Stimulated activated CD8-positive, alpha-beta memory T cell treated with anti-CD3 and anti-CD28 coated beads, Interleukin-4, amount 100 ng/mL, for 4 hours (primary cell): Measurements from ENCODE around the gene GLIS2.

Experiments used
- DNase-seq, 2 donors: peaks; one replicate each; pipeline ENCODE4 v3.0.0-alpha.2; 2020; ENCODE audit warnings: low read depth in 2 of 2, low spot score in 1 of 2

Gene GLIS2

GRCh38 chr16:4369007-4369733 is 53.3 kb downstream of the GLIS2 start:
- no peak for DNase-seq

GRCh38 chr16:4370151-4370550 is 54.3 kb downstream of the GLIS2 start:
- DNase-seq = no peak

- no peak for DNase-seq
Observed at GRCh38 chr16:4370570-4371356, 54.9 kb downstream of the GLIS2 start.

GRCh38 chr16:4371357-4372000 is 55.6 kb downstream of the GLIS2 start, which contains the start of gene VASN:
Gene VASN (plus strand): TSS chr16:4371848. CDS start chr16:4380878, 9,030 bp downstream.
- DNase-seq = peak; percentile 30 to 53

- no peak for DNase-seq
Observed at GRCh38 chr16:4372001-4372577, 56.2 kb downstream of the GLIS2 start.

DNA sequence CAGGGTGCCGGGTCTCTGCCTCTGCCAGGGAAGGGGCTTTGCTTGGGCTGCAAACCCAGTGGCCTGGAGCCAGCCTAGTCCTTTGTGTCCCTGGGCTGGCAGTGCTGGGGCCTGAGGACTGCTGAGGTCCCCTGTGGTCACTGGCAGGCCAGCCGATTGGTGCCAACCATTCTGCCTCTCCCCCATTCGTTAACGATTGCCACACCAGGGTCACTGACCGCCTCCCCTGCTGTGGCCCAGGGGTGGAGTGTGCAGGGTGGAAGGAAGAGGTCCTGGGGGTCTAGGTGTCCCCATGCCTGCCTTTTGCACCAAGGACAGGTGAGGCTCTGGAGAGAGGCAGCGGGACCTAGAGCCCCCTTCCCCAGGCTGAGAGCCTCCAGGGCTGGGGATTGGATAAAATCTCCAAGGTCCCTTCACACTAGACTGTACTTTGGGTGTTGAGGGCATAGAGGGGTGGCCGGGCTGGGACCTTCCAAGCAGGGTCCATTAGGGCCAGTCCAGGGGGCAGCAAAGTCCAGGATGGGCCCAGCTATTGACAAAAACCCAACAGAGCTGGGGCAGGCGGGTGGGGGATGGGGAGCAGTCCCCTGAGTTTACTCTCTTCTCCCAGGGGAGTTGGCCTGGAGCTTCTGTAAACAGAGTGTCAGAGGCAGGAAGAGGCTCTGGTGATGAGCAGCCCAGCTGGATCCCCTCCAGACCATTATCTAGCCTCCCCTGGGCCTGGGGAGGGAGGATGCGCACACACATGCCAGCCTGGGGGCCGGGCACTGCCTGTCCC is 56.9 kb downstream of the GLIS2 start:
- DNase-seq = no peak

- no peak for DNase-seq
Observed at GRCh38 chr16:4373356-4373908, 57.6 kb downstream of the GLIS2 start.

- no peak for DNase-seq
Observed at GRCh38 chr16:4373909-4374742, 58.3 kb downstream of the GLIS2 start.

GRCh38 chr16:4375717-4376116 is 59.9 kb downstream of the GLIS2 start:
- no peak for DNase-seq

GRCh38 chr16:4376126-4376892 is 60.4 kb downstream of the GLIS2 start:
- no peak for DNase-seq

DNA sequence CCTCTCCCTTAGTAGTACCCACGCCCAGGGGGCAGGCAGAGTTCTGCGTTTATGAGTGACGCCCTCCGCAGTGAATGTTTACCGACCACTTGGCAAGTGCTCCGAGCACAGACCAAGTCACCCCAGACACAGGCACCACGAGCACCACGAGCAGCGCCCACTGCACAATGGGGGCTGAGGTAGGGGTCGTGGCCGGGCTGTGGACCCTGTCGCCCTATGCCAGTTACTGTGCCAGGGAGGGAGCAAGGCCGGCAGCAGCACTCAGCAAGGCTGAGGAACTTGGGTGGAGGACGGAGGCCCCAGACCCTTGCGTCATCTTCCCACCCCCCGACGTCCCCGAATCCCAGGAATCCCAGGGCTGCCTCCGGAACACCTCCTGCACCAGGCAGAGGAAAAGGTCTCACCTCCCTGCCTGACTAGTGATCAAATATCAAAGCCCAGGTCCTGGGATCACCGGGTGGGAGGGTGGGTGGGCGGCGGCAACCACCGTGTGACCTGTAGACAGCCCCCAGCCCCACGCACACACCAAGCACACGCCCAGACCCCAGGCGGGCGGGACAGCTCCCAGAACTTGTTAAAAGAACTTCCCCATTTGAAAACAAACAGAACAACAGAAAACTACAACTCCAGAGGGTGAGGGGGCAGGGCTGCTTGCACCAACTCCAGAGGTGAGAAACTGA is 61.2 kb downstream of the GLIS2 start:
- DNase-seq = no peak

DNA sequence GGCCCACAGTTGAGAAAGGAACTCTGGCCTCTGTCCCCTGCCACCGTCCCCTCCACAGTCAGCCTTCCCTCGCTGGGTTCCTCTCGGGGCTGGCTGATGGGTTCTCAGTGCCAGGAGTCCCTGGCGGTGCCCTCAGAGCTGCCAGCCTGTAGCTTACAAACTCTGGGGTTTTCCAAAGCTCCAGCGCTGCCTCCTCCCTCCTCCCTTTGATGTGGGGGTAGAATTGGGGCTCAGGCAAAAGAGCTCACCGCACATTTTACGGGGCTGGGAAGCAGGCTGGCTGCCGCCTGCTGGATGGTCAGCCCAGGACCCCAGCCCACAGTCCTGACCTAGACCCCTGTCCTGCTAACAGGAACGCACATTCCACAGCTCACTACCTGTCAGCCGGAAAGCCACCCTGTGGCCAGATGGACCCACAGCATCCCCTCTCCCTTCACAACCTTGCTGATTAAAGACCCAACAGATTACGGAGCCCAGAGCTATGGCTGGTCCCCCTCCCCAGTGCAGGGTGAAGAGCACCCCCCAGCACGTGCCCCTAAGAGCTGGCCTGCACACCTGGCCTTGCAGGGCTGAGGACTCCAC is 61.8 kb downstream of the GLIS2 start:
- no peak for DNase-seq

DNA sequence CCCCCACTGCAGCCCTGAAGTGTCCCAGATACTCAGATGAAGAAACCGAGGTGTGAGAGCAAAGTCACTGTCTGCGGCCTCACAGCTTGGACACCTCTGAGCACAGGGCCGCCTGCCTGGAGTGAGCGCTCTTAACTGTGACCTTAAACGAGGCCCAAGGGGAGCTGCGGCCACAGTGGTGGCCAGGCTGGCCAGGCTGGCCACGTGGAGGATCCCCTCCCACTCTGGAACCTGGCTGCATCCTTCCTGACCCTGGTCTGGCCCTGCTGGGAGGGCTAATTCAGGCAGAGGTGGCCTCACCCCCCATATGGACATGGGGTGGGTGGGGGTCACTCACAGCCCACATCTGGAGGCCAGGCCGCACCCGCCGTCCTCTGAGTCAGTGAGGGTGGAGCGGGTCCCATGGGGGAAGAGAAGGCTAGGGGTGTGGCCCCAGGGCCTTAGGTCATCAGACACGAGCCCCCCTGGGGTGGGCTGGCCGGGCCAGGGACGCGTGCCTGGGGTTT is 62.3 kb downstream of the GLIS2 start:
- DNase-seq = no peak

GRCh38 chr16:4378999-4379690 is 63.3 kb downstream of the GLIS2 start:
- no peak for DNase-seq

DNA sequence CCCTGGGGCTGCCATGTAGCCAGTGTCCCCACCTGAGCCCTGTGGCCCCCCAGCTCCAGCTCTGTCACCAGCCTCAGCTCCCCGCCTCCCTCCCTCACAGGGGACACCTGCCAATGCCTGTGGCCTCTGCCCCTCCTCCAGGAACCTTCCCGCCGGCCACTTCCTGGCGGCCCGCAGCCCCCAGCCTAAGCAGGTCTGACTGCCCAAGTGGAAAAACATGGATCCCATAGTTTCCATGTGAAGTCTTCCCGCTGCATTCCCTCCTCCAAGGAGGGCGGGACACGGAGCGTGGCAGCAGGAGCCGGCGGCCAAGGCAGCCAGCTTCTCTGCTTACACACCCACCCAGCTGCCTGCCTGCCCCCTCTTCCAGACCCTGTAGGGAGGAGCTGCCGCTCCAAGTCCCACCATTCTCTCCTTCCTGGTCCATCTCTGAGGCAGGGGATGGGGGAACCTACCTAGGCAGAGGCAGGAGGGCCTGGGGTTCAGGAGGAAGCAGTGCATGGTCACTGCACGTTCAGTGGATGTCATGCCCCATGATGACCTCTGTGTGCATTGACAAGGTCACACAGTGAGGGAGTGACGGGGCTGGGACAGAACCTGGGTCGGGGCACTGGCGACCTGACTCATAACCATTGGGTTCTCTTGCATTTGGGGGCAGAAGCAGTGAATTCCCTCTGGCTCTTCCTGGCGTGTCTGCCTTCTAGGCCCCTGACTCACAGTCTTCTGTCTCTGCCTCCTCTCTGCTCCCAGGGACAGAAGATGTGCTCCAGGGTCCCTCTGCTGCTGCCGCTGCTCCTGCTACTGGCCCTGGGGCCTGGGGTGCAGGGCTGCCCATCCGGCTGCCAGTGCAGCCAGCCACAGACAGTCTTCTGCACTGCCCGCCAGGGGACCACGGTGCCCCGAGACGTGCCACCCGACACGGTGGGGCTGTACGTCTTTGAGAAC is 64.5 kb downstream of the GLIS2 start:
- DNase-seq = no peak
